Cardiac fibroblast (primary cell): ENCODE data around the gene FBXO42.
"Not testable (repeated sequence)": the region's sequence is repeated elsewhere in the genome, so short reads cannot be mapped to it uniquely, and the experiment has no call there.

Experiments
- DNase-seq, 2 donors: peaks; one replicate each; pipeline versions ENCODE4 v3.0.0 to v3.0.0-alpha.2; 2010; ENCODE audit warnings: low read depth in 2 of 2
- H3K4me3 ChIP-seq, 2 donors: replicated peaks in 1 of 2; 1 replicate in 1 of 2; 2 replicates in 1 of 2; pipeline ENCODE4 v1.5.1; 2011; ENCODE audit warnings: low read depth in 2 of 2, low read length in 2 of 2, mild to moderate bottlenecking in 2 of 2, moderate library complexity in 1 of 2
- TF ChIP-seq, protein P1 (sequence below): IDR thresholded peaks from one replicate; pipeline ENCODE4 v1.5.1; 2011; ENCODE audit warnings: low read depth, mild to moderate bottlenecking, low read length, inconsistent platforms

The FBXO42 gene

DNA sequence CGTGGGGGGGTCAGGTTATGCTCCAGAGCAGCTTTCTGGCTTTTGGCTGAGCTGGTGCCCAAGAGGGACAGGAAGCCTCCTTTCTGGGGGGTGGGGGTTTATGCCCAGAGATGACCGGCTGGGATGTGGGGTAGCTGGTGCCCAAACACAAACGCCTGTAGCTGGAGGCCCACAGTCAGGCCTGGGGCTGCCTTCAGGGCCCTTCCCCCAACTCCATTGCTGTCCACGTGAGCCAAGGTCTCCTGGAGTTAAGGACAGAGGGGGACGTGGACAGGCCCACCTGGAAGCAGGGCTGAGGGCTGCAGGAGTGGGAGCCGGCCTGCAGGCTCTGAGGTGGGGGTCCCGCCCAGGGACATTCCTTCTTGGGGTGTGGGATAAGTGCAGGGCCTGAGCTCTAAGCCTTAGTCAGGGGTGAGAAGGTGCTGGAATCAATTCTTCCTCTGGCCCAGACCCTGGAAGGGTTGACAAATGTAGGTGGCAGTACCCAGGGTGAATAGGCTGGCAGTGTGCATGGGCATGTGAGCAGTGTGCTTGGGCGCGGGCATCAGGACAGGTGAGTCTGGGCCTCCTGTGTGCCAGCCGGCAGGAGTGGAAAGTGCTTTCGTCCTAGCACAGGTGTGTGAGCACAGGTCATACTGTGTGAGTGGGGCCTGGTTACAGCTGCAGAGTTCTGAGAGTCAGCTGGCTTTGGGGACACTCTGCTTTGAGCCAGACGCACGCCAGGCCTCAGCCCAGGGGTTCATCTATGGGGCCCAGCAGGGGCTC is 122.1 kb downstream of the FBXO42 start:
- TF ChIP-seq, protein P1, sequence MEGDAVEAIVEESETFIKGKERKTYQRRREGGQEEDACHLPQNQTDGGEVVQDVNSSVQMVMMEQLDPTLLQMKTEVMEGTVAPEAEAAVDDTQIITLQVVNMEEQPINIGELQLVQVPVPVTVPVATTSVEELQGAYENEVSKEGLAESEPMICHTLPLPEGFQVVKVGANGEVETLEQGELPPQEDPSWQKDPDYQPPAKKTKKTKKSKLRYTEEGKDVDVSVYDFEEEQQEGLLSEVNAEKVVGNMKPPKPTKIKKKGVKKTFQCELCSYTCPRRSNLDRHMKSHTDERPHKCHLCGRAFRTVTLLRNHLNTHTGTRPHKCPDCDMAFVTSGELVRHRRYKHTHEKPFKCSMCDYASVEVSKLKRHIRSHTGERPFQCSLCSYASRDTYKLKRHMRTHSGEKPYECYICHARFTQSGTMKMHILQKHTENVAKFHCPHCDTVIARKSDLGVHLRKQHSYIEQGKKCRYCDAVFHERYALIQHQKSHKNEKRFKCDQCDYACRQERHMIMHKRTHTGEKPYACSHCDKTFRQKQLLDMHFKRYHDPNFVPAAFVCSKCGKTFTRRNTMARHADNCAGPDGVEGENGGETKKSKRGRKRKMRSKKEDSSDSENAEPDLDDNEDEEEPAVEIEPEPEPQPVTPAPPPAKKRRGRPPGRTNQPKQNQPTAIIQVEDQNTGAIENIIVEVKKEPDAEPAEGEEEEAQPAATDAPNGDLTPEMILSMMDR: no peak
- DNase-seq: no peak
- no peak overlapping the region for H3K4me3 ChIP-seq

DNA sequence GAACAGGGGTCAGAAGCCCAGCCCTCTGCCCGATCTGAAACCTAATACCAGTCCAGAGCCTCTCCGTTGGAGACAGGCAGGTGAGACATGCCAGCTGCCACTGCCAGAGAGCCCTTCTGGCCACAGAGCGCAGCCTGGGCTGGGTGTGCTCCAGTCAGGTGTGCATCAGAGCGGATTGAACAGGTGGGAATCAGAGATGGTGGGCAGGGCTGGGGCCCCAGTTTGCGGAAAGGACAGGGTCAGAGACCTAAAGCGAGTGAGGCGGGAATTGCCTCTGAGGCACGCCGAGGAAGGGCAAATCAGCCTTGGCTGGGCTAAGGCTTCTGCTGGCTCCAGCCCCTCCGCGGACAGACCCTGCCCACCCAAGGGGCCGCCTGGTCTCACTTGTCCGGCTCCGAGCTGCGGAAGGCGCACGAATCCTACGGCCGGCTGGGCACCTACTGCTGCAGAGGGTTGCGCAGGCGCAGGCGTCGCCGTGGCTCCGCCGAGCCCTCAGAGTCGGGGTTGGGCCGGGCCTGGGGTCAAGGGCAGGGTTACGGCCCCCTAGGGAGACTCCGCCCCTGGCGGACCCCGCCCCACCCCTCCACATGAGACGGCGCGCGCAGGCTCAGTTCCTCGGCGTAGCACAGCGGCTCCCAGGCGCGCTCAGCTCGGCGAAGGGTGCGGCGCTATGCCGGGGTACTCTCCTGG is 125.6 kb downstream of the FBXO42 start:
- DNase-seq: peak in 1 of 2 donors; percentile 47
- TF ChIP-seq, protein P1: no peak
- peak overlapping the region; percentile 22 to 26 for H3K4me3 ChIP-seq

DNA sequence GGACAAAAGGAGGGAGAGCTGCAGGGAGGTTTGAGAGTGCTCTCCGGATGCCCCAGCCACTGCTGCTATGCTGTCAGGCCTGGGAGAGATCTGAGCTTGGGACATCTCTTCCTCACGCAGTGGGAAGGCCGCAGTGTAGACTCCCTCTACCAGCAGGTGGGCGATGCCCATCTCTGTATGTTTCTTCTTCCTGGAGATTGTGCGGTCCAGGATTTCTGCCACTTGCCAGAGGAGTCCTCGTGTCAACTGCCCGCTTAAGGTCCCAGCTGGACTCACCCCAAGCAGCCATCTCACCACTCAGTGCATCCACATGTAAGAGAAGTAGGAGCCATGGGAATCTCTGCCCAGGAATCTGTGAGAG is 126.2 kb downstream of the FBXO42 start:
- H3K4me3 ChIP-seq: no peak overlapping the region
- no peak for DNase-seq
- TF ChIP-seq, protein P1: no peak

DNA sequence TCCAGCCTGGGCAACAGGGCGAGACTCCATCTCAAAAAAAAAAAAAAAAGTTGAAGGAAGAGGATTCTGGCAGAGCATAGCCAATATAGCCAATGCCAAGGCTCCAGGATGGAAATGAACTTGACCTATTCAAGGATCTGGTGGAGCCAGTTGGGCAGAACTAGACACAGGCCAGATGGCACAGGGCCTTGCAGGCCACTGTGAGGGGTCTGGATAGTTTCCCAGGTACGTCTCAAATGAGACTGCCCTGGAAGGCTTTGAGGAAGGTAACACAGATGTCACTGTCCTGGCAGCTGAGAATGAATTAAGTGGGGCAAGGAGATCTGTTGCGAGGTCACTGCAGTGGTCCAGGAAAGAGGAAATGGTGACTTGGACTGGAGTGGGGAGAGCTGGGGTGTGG is 127.8 kb downstream of the FBXO42 start:
- H3K4me3 ChIP-seq: no peak overlapping the region
- DNase-seq: no peak
- TF ChIP-seq, protein P1: no peak

DNA sequence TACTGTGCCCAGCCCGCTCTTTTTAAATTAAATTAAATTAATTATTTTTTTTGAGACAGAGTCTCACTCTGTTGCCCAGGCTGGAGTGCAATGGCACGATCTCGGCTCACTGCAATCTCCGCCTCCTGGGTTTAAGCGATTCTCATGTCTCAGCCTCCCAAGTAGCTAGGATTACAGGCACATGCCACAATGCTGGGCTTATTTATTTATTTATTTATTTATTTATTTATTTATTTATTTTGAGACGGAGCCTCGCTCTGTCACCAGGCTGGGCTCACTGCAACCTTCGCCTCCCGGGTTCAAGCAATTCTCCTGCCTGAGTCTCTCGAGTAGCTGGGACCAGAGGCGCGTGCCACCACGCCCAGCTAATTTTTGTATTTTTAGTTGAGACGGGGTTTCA is 129.6 kb downstream of the FBXO42 start:
- H3K4me3 ChIP-seq, DNase-seq: not testable (repeated sequence)

DNA sequence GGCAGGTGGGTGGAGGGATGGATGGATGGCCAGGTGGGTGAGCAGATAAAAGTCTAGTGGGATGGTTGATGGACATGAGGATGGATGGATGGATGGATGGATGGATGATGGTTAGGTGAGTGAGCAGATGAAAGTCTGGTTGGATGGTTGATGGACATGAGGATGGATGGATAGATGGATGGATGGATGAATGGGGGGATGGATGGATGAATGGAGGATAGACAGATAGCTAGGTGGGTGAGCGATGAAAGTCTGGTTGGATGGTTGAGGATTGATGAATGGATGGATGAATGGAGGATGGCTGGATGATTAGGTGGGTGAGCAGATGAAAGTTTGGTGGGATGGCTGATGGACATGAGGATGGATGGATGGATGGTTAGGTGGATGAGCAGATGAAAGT is 130.8 kb downstream of the FBXO42 start:
- DNase-seq: no peak
- H3K4me3 ChIP-seq: no peak overlapping the region
- TF ChIP-seq, protein P1: no peak

DNA sequence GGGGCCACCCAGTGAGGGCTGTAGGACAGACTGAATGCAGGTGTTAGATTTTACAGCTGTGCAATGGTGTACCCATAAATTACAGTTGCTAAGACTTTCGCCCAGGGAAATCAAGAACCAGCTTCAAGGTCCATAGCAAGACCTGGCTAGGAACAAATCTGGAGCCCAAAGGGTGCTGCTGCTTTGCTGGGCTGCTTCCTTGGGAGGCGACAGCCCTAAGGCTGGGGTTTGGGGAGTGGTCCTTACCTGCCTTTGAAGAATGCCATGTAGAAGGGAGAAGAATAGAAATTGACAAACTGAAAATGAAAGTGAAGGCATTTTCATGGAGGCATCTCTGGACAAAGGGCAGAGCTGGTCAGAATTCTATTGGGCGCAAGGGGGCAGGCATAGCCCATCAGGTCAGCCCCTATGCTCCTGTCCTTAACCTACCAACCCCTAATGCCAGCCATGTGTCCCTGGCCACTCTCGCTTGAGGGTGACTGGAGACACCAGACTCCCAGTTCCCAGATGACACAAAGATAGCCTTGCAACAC is 132.2 kb downstream of the FBXO42 start:
- H3K4me3 ChIP-seq: no peak overlapping the region
- no peak for DNase-seq
- TF ChIP-seq, protein P1: no peak
